Type B pancreatic cell (in vitro differentiated cells): ENCODE data around the gene HBM. TPM values are rescaled to one million over a fixed set of nuclear protein-coding genes. Genes with fewer than 3 reads are reported as not detected.

Source experiments
- DNase-seq: peaks from one replicate; pipeline ENCODE4 v3.0.0; 2021; ENCODE audit warnings: mixed read lengths; ENCODE audit not compliant: unreplicated experiment; ENCODE audit errors: extremely low spot score
- H3K27ac Mint-ChIP-seq: 2 replicates; pipeline ENCODE4 v1.8.0; 2021; ENCODE audit warnings: mild to moderate bottlenecking, mixed read lengths
- H3K27me3 Mint-ChIP-seq: 2 replicates; pipeline ENCODE4 v1.8.0; 2021; ENCODE audit warnings: mixed read lengths
- H3K36me3 Mint-ChIP-seq: 2 replicates; pipeline ENCODE4 v1.8.0; 2021; ENCODE audit warnings: mixed read lengths
- H3K4me1 Mint-ChIP-seq: one replicate; pipeline ENCODE4 v1.8.0; 2021; ENCODE audit warnings: mixed read lengths; ENCODE audit not compliant: unreplicated experiment
- H3K4me3 Mint-ChIP-seq: 2 replicates; pipeline ENCODE4 v1.8.0; 2021; ENCODE audit warnings: mild to moderate bottlenecking, mixed read lengths
- H3K9me3 Mint-ChIP-seq: 2 replicates; pipeline ENCODE4 v1.8.0; 2021; ENCODE audit warnings: mixed read lengths
- CTCF ChIP-seq: fragments of 200-600 bp; sonication (generic); conservative IDR thresholded peaks from 2 replicates; pipeline ENCODE4 v1.5.0; 2021; ENCODE audit warnings: antibody characterized with exemption, mild to moderate bottlenecking
- total RNA-seq: library from RNA; stranded (reverse); gene quantifications from 2 replicates; pipeline ENCODE4 v1.2.1, GENCODE V29; 2021; ENCODE audit warnings: low replicate concordance

Gene HBM
- total RNA-seq, 1 donor from 2014 or later: not detected

- TF ChIP-seq CTCF: no peak
- peak overlapping the region; percentile 65 for H3K4me3 Mint-ChIP-seq
- no peaks in the 10 kb centered on the region for H3K9me3 Mint-ChIP-seq
- H3K36me3 Mint-ChIP-seq: no peaks in the 10 kb centered on the region
- peaks cover 57% of the 10 kb centered on the region for H3K27me3 Mint-ChIP-seq
- H3K4me1 Mint-ChIP-seq: peaks cover 6% of the 10 kb centered on the region
- no peak for DNase-seq
- H3K27ac Mint-ChIP-seq: no peak overlapping the region
Observed at GRCh38 chr16:177394-177822, 11.6 kb downstream of the HBM start.

- TF ChIP-seq CTCF: no peak
- no peak for DNase-seq
- Mint-ChIP-seq H3K4me1 (peaks cover 6% of the 10 kb centered on the region), H3K27ac (no peak overlapping the region), H3K4me3 (peak overlapping the region; percentile 65), H3K9me3 (no peaks in the 10 kb centered on the region), H3K27me3 (peaks cover 57% of the 10 kb centered on the region), H3K36me3 (no peaks in the 10 kb centered on the region)
Observed at GRCh38 chr16:177981-178667, 12.3 kb downstream of the HBM start.

- TF ChIP-seq CTCF: no peak
- H3K4me3 Mint-ChIP-seq: no peak overlapping the region
- peaks cover 52% of the 10 kb centered on the region for H3K27me3 Mint-ChIP-seq
Observed at GRCh38 chr16:178668-179015, 12.9 kb downstream of the HBM start.

GRCh38 chr16:179211-180092 lies 13.7 kb downstream of the HBM start:
- no peak overlapping the region for H3K27ac Mint-ChIP-seq

More at GRCh38 chr16:178668-179015, 12.9 kb downstream of the HBM start:
- DNase-seq: no peak
- Mint-ChIP-seq H3K9me3 (no peaks in the 10 kb centered on the region), H3K4me1 (peaks cover 6% of the 10 kb centered on the region), H3K36me3 (no peaks in the 10 kb centered on the region), H3K27ac (no peak overlapping the region)

More at GRCh38 chr16:179211-180092, 13.7 kb downstream of the HBM start:
- peaks cover 6% of the 10 kb centered on the region for H3K4me1 Mint-ChIP-seq
- H3K27me3 Mint-ChIP-seq: peaks cover 45% of the 10 kb centered on the region
- H3K36me3 Mint-ChIP-seq: no peaks in the 10 kb centered on the region
- peak overlapping the region; percentile 65 for H3K4me3 Mint-ChIP-seq
- no peaks in the 10 kb centered on the region for H3K9me3 Mint-ChIP-seq
- TF ChIP-seq CTCF: no peak
- no peak for DNase-seq
